Caco-2 (cell line): ENCODE measurements around the gene PELI1. TPM values are rescaled to one million over a fixed set of nuclear protein-coding genes. Genes with fewer than 3 reads are reported as not detected.
A peak's percentile ranks its signal among the peaks of the same experiment; 100 is the strongest.

Experiments
- BruUV-seq: library from RNA; stranded (reverse); fragments of 400-500 nt; replicated peaks from 2 replicates; lab custom pipeline; 2021; lab: Mats Ljungman, UMichigan
- CTCF ChIA-PET: fragments of 300-600 bp; sonication (Branson Sonifier 250); formaldehyde crosslinking; loops from one replicate; lab custom pipeline; 2022; ENCODE audit warnings: antibody characterized with exemption; lab: Charles Lee
- POLR2A ChIA-PET: fragments of 300-600 bp; sonication (Branson Sonifier 250); formaldehyde crosslinking; loops from one replicate; lab custom pipeline; 2022; ENCODE audit warnings: antibody characterized with exemption; lab: Charles Lee
- DNase-seq, 2 experiments: peaks; one replicate each; pipeline versions ENCODE4 v3.0.0 to v3.0.0-alpha.2; 2020 to 2022
- H3K27me3 ChIP-seq: replicated peaks from 2 replicates; pipeline ENCODE4 v1.6.0; 2011; ENCODE audit warnings: low read length; ENCODE audit not compliant: control insufficient read depth, insufficient read depth
- H3K36me3 ChIP-seq: 2 replicates; pipeline ENCODE4 v1.5.1; 2011; ENCODE audit warnings: low read length; ENCODE audit not compliant: control insufficient read depth, insufficient read depth
- H3K4me1 ChIP-seq: fragments of 250-450 bp; sonication (Bioruptor Pico); 2 replicates; pipeline ENCODE4 v1.5.1; 2020; ENCODE audit warnings: mild to moderate bottlenecking
- H3K4me3 ChIP-seq: 2 replicates; pipeline ENCODE4 v1.5.1; 2011; ENCODE audit warnings: low read depth, mild to moderate bottlenecking, control low read depth, low read length
- H3K9me3 ChIP-seq: fragments of 250-450 bp; sonication (Bioruptor Pico); 2 replicates; pipeline ENCODE4 v1.5.1; 2020; ENCODE audit warnings: mild to moderate bottlenecking, moderate library complexity
- H3K27ac Mint-ChIP-seq: one replicate; pipeline ENCODE4 v1.8.0; 2022; ENCODE audit warnings: mixed read lengths; ENCODE audit not compliant: unreplicated experiment
- H3K27me3 Mint-ChIP-seq: one replicate; pipeline ENCODE4 v1.8.0; 2022; ENCODE audit warnings: mixed read lengths; ENCODE audit not compliant: insufficient read depth, unreplicated experiment
- H3K36me3 Mint-ChIP-seq: one replicate; pipeline ENCODE4 v1.8.0; 2022; ENCODE audit warnings: mild to moderate bottlenecking, mixed read lengths; ENCODE audit not compliant: insufficient read depth, unreplicated experiment
- H3K4me1 Mint-ChIP-seq: one replicate; pipeline ENCODE4 v1.8.0; 2022; ENCODE audit warnings: low read depth, mixed read lengths; ENCODE audit not compliant: unreplicated experiment
- H3K4me3 Mint-ChIP-seq: one replicate; pipeline ENCODE4 v1.8.0; 2022; ENCODE audit warnings: mild to moderate bottlenecking, moderate library complexity, mixed read lengths; ENCODE audit not compliant: unreplicated experiment
- H3K9me3 Mint-ChIP-seq: one replicate; pipeline ENCODE4 v1.8.0; 2022; ENCODE audit warnings: mixed read lengths; ENCODE audit not compliant: unreplicated experiment
- intact Hi-C: fragments of 100-400 bp; cut with micrococcal nuclease; formaldehyde crosslinking; loops from one replicate; pipeline ENCODE4 v1.10.0; 2022; ENCODE audit not compliant: unreplicated experiment
- total RNA-seq: library from RNA; stranded (reverse); gene quantifications from 2 replicates; pipeline ENCODE4 v1.2.3, GENCODE V29; 2022
- TF ChIP-seq, protein P1 (sequence below), 2 experiments: fragments of 200-600 bp in 1 of 2; IDR thresholded peaks; 1 replicate in 1 of 2; 2 replicates in 1 of 2; pipeline versions ENCODE4 v1.5.1 to v1.8.0; 2011 to 2022; ENCODE audit warnings: antibody characterized with exemption in 1 of 2, control low read depth in 1 of 2, inconsistent platforms in 1 of 2, low read depth in 1 of 2, low read length in 1 of 2, mild to moderate bottlenecking in 1 of 2, moderate library complexity in 1 of 2; ENCODE audit not compliant: insufficient read depth in 1 of 2, severe bottlenecking in 1 of 2, unreplicated experiment in 1 of 2

The PELI1 gene
- total RNA-seq, 1 experiment from 2014 or later = 64.1 TPM

DNA sequence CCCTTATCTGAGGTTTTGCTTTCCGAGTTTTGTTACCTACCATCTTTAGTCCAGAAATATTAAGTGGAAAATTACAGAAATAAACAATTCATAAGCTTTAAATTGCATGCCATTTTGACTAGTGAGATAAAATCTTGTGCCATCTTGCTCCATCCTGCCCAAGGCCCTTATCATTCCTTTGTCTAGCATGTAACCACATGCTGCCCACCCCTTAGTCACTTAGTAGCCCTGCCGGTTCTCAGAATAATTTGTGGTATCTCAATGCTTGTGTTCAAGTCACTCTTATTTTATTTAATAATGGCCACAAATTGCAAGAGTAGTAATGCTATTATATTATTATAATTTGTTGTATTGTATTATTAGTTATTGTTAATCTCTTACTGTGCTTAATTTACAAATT lies 88.2 kb downstream of the PELI1 start:
- Mint-ChIP-seq H3K9me3 (no peaks in the 10 kb centered on the region), H3K27ac (peak overlapping the region; percentile 44), H3K36me3 (no peaks in the 10 kb centered on the region), H3K27me3 (no peaks in the 10 kb centered on the region), H3K4me3 (no peak overlapping the region), H3K4me1 (peaks cover 34% of the 10 kb centered on the region)
- H3K36me3 ChIP-seq = no peaks in the 10 kb centered on the region
- TF ChIP-seq, protein P1, sequence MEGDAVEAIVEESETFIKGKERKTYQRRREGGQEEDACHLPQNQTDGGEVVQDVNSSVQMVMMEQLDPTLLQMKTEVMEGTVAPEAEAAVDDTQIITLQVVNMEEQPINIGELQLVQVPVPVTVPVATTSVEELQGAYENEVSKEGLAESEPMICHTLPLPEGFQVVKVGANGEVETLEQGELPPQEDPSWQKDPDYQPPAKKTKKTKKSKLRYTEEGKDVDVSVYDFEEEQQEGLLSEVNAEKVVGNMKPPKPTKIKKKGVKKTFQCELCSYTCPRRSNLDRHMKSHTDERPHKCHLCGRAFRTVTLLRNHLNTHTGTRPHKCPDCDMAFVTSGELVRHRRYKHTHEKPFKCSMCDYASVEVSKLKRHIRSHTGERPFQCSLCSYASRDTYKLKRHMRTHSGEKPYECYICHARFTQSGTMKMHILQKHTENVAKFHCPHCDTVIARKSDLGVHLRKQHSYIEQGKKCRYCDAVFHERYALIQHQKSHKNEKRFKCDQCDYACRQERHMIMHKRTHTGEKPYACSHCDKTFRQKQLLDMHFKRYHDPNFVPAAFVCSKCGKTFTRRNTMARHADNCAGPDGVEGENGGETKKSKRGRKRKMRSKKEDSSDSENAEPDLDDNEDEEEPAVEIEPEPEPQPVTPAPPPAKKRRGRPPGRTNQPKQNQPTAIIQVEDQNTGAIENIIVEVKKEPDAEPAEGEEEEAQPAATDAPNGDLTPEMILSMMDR (IDR thresholded peaks at IDR 0.05; ENCODE audit: insufficient read depth in 1 of 2, low read depth in 1 of 2, low read length in 1 of 2, severe bottlenecking in 1 of 2, unreplicated experiment in 1 of 2) = no peak
- no peaks in the 10 kb centered on the region for H3K9me3 ChIP-seq
- no TSS peak for BruUV-seq
- DNase-seq = no peak
- intact Hi-C loops = no loop called here
- no peak overlapping the region for H3K4me3 ChIP-seq
- CTCF ChIA-PET = no interaction called here
- no peaks in the 10 kb centered on the region for H3K27me3 ChIP-seq
- peaks cover 19% of the 10 kb centered on the region for H3K4me1 ChIP-seq
- POLR2A ChIA-PET = no interaction called here

DNA sequence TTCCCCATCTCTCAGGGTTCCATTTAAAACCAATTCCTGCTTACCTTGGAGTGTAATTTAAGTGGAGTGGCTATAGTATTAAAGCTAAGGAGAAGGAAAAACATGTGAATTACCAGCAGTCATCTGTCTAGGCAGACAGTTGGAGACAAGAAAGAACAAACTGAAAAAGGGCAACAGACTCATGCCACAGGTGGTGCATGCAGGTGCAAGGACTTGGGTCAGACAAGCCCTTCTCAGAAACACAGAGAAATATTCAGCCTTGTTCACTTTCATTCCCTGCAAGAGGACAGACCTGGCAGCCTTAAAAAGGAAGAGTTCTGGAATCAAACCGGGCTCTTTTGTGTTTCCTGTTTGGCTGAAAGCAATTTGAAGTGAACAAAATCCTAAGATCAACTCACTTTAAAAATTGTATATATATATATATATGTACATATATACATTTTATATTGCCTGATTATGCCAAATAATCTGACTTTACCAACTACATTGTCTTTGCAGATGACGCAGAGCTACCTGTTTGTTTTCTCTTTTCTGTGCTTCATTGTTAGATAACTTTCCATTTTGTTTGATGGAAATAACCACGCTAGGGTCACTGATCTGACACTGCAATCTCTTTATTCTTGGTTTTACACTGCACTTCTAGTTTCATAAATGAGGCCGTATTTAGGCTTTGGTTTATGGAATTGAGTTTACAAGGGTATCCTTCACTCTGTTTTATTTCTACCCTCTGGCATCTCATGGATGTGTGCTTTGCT lies 89.9 kb downstream of the PELI1 start:
- POLR2A ChIA-PET = interaction anchor here (0.7 kb wide), 1 partner anchor 160 kb away, joined by 3 read pairs; no protein-coding TSS in a partner anchor
- TF ChIP-seq, protein P1 (IDR thresholded peaks at IDR 0.05; ENCODE audit: insufficient read depth in 1 of 2, low read depth in 1 of 2, low read length in 1 of 2, severe bottlenecking in 1 of 2, unreplicated experiment in 1 of 2) = no peak
- CTCF ChIA-PET = no interaction called here

DNA sequence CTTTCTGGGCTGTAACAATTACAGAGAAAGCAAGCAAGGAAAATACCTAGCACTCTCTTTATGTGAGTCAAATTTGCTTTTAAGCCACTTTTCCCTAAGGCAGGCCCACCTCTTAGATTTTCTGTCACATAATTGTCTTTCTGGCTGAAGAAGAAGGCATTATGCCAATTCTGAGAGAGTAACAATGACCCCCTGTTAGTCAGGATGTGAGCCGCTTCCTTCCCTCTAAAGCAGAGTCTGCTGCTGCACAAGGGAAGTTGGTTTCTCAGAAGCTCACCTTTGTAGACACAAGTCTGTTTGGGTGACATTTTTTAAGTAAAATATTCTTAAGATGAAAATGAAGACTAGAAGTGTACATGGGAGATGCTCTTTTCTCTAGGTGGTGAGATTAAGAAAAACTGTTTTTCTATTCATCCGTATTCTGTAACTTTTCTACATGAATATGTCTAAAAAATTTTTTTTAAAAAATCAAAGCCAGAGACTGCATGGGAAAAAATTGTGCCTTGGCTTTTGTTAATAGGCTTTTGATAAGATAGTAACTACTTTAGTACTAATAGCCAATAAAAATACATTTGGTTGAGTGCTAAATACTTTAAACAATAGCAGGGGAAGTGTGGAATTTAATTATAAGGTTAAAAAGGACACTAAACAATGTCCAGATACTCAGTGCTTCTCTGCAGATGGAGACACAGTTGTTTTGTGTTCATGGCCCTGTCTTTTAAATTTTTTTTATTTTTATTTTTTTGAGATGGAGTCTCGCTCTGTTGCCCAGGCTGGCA lies 91.6 kb downstream of the PELI1 start:
- no peak for DNase-seq
- no peaks in the 10 kb centered on the region for H3K27me3 Mint-ChIP-seq
- Histone ChIP-seq H3K4me1 (peaks cover 26% of the 10 kb centered on the region), H3K9me3 (no peaks in the 10 kb centered on the region), H3K36me3 (no peaks in the 10 kb centered on the region), H3K4me3 (no peak overlapping the region), H3K27me3 (no peaks in the 10 kb centered on the region)
- no peaks in the 10 kb centered on the region for H3K9me3 Mint-ChIP-seq
- H3K4me1 Mint-ChIP-seq = peaks cover 41% of the 10 kb centered on the region
- H3K36me3 Mint-ChIP-seq = no peaks in the 10 kb centered on the region
- intact Hi-C loops = no loop called here
- POLR2A ChIA-PET = no interaction called here
- CTCF ChIA-PET = no interaction called here
- BruUV-seq = no TSS peak
- peak overlapping the region; percentile 32 for H3K27ac Mint-ChIP-seq
- no peak overlapping the region for H3K4me3 Mint-ChIP-seq
- TF ChIP-seq, protein P1 (IDR thresholded peaks at IDR 0.05; ENCODE audit: insufficient read depth in 1 of 2, low read depth in 1 of 2, low read length in 1 of 2, severe bottlenecking in 1 of 2, unreplicated experiment in 1 of 2) = no peak

More for the DNA sequence above, 89.9 kb downstream of the PELI1 start:
- DNase-seq = no peak
- intact Hi-C loops = no loop called here
- no peaks in the 10 kb centered on the region for H3K36me3 Mint-ChIP-seq
- H3K4me3 Mint-ChIP-seq = no peak overlapping the region
- no peak overlapping the region for H3K27ac Mint-ChIP-seq
- Histone ChIP-seq H3K4me3 (no peak overlapping the region), H3K4me1 (peaks cover 26% of the 10 kb centered on the region), H3K27me3 (no peaks in the 10 kb centered on the region), H3K36me3 (no peaks in the 10 kb centered on the region), H3K9me3 (no peaks in the 10 kb centered on the region)
- H3K4me1 Mint-ChIP-seq = peaks cover 41% of the 10 kb centered on the region
- no peaks in the 10 kb centered on the region for H3K27me3 Mint-ChIP-seq
- BruUV-seq = no TSS peak
- H3K9me3 Mint-ChIP-seq = no peaks in the 10 kb centered on the region
